ENCODE results near the gene MECP2. TPM values are rescaled to one million over a fixed set of nuclear protein-coding genes. Genes with fewer than 3 reads are reported as not detected.

Gene MECP2
- total RNA-seq, 1 experiment from 2014 or later, result 47.3 TPM

GRCh38 chrX:154024271-154024670 is 73.2 kb downstream of the MECP2 start:
- ATAC-seq, result no peak
- no peaks in the 10 kb centered on the region for H3K27me3 ChIP-seq (ENCODE audit: low read length)
- no peak overlapping the region for H2AFZ ChIP-seq (ENCODE audit: low read length)
- no peaks in the 10 kb centered on the region for H3K9me3 ChIP-seq (ENCODE audit: low read length)
- no peaks in the 10 kb centered on the region for H3K36me3 ChIP-seq (ENCODE audit: low read depth, low read length)
- peaks cover 14% of the 10 kb centered on the region for H3K79me2 ChIP-seq (ENCODE audit: low read length)
- H3K4me1 ChIP-seq (ENCODE audit: insufficient read depth, low read length), result peaks cover 15% of the 10 kb centered on the region
- intact Hi-C loops (cut with micrococcal nuclease), result no loop called here
- H4K20me1 ChIP-seq (ENCODE audit: low read length), result no peaks in the 10 kb centered on the region
- ChIA-PET CTCF (no interaction called here), POLR2A (ENCODE audit: unreplicated experiment) (no interaction called here)
- H3F3A ChIP-seq (ENCODE audit: low read length, unreplicated experiment), result no peaks in the 10 kb centered on the region
- no peak for TF ChIP-seq EZH2phosphoT487 (IDR thresholded peaks at IDR 0.05; ENCODE audit: borderline replicate concordance, low read length)
- no peak for TF ChIP-seq CTCF (conservative IDR thresholded peaks at IDR 0.05; ENCODE audit: low read depth, low read length)
- TF ChIP-seq EZH2 (IDR thresholded peaks at IDR 0.05; ENCODE audit: low read length, unreplicated experiment), result no peak
- no peaks in the 10 kb centered on the region for H3K9me2 ChIP-seq (replicated peaks; ENCODE audit: low read length)
- H3K9ac ChIP-seq (ENCODE audit: low read length), result no peak overlapping the region
- no peak overlapping the region for H3K4me3 ChIP-seq (ENCODE audit: low read length)
- no peak overlapping the region for H3K27ac ChIP-seq (ENCODE audit: low read length)
- no peak for DNase-seq
- no peak overlapping the region for H3K4me2 ChIP-seq (ENCODE audit: low read length)
- BruUV-seq (replicated peaks), result no TSS peak

GRCh38 chrX:154023276-154024000 is 74.1 kb downstream of the MECP2 start:
- no peak overlapping the region for H2AFZ ChIP-seq (ENCODE audit: low read length)
- BruUV-seq (replicated peaks), result no TSS peak
- POLR2A ChIA-PET (ENCODE audit: unreplicated experiment), result no interaction called here
- no peaks in the 10 kb centered on the region for H3K9me3 ChIP-seq (ENCODE audit: low read length)
- no peak for TF ChIP-seq CTCF (conservative IDR thresholded peaks at IDR 0.05; ENCODE audit: low read depth, low read length)
- no peak for TF ChIP-seq EZH2 (IDR thresholded peaks at IDR 0.05; ENCODE audit: low read length, unreplicated experiment)
- TF ChIP-seq EZH2phosphoT487 (IDR thresholded peaks at IDR 0.05; ENCODE audit: borderline replicate concordance, low read length), result no peak
- no peaks in the 10 kb centered on the region for H3F3A ChIP-seq (ENCODE audit: low read length, unreplicated experiment)
- H3K9me2 ChIP-seq (replicated peaks; ENCODE audit: low read length), result no peaks in the 10 kb centered on the region
- CTCF ChIA-PET, result no interaction called here
- H3K4me2 ChIP-seq (ENCODE audit: low read length), result no peak overlapping the region
- H3K27me3 ChIP-seq (ENCODE audit: low read length), result no peaks in the 10 kb centered on the region
- ATAC-seq, result no peak
- DNase-seq, result no peak
- H4K20me1 ChIP-seq (ENCODE audit: low read length), result no peaks in the 10 kb centered on the region
- intact Hi-C loops (cut with micrococcal nuclease), result no loop called here
- no peak overlapping the region for H3K4me3 ChIP-seq (ENCODE audit: low read length)
- no peaks in the 10 kb centered on the region for H3K36me3 ChIP-seq (ENCODE audit: low read depth, low read length)
- peaks cover 22% of the 10 kb centered on the region for H3K79me2 ChIP-seq (ENCODE audit: low read length)
- H3K4me1 ChIP-seq (ENCODE audit: insufficient read depth, low read length), result peaks cover 15% of the 10 kb centered on the region
- no peak overlapping the region for H3K27ac ChIP-seq (ENCODE audit: low read length)
- no peak overlapping the region for H3K9ac ChIP-seq (ENCODE audit: low read length)

GRCh38 chrX:154022108-154022507 is 75.4 kb downstream of the MECP2 start:
- Histone ChIP-seq H3K9ac (ENCODE audit: low read length) (no peak overlapping the region), H3K4me2 (ENCODE audit: low read length) (no peak overlapping the region), H3K4me1 (ENCODE audit: insufficient read depth, low read length) (peaks cover 23% of the 10 kb centered on the region), H2AFZ (ENCODE audit: low read length) (no peak overlapping the region), H3F3A (ENCODE audit: low read length, unreplicated experiment) (no peaks in the 10 kb centered on the region), H3K36me3 (ENCODE audit: low read depth, low read length) (0 out of 2 replicates have a peak, but pooled peaks cover 2% of the 10 kb centered on the region), H3K27ac (ENCODE audit: low read length) (no peak overlapping the region), H3K4me3 (ENCODE audit: low read length) (no peak overlapping the region), H3K9me3 (ENCODE audit: low read length) (no peaks in the 10 kb centered on the region), H3K27me3 (ENCODE audit: low read length) (no peaks in the 10 kb centered on the region), H4K20me1 (ENCODE audit: low read length) (no peaks in the 10 kb centered on the region), H3K79me2 (ENCODE audit: low read length) (peaks cover 35% of the 10 kb centered on the region), H3K9me2 (replicated peaks; ENCODE audit: low read length) (no peaks in the 10 kb centered on the region)
- intact Hi-C loops (cut with micrococcal nuclease), result no loop called here
- DNase-seq, result no peak
- BruUV-seq (replicated peaks), result no TSS peak
- TF ChIP-seq EZH2 (IDR thresholded peaks at IDR 0.05; ENCODE audit: low read length, unreplicated experiment) (no peak), EZH2phosphoT487 (IDR thresholded peaks at IDR 0.05; ENCODE audit: borderline replicate concordance, low read length) (no peak), CTCF (conservative IDR thresholded peaks at IDR 0.05; ENCODE audit: low read depth, low read length) (no peak)
- no peak for ATAC-seq
- CTCF ChIA-PET, result no interaction called here
- POLR2A ChIA-PET (ENCODE audit: unreplicated experiment), result no interaction called here

Measured in PC-3 (cell line).